ENCODE results near the gene DNAH11.
A peak's percentile ranks its signal among the peaks of the same experiment; 100 is the strongest.
"Not testable (repeated sequence)": the region's sequence is repeated elsewhere in the genome, so short reads cannot be mapped to it uniquely, and the experiment has no call there.

The DNAH11 gene

GRCh38 chr7:21675255-21675654 lies 132.4 kb downstream of the DNAH11 start:
- no peak for TF ChIP-seq CTCF (IDR thresholded peaks at IDR 0.05)
- no peak for TF ChIP-seq ZFX (IDR thresholded peaks at IDR 0.05; ENCODE audit: borderline replicate concordance)
- H3K27ac ChIP-seq = no peak overlapping the region

- no peak for TF ChIP-seq ZFX (IDR thresholded peaks at IDR 0.05; ENCODE audit: borderline replicate concordance)
- peak; percentile 22 for TF ChIP-seq CTCF (IDR thresholded peaks at IDR 0.05)
- no peak overlapping the region for H3K27ac ChIP-seq
Measured at GRCh38 chr7:21690705-21691104, 147.9 kb downstream of the DNAH11 start.

- not testable (repeated sequence) for H3K27ac ChIP-seq
Measured at GRCh38 chr7:21691146-21691545, 148.3 kb downstream of the DNAH11 start.

GRCh38 chr7:21700587-21700986 lies 157.7 kb downstream of the DNAH11 start:
- H3K27ac ChIP-seq = not testable (repeated sequence)

GRCh38 chr7:21702303-21702702 lies 159.5 kb downstream of the DNAH11 start:
- no peak for TF ChIP-seq CTCF (IDR thresholded peaks at IDR 0.05)
- TF ChIP-seq ZFX (IDR thresholded peaks at IDR 0.05; ENCODE audit: borderline replicate concordance) = no peak
- H3K27ac ChIP-seq = no peak overlapping the region

GRCh38 chr7:21704359-21704758 lies 161.5 kb downstream of the DNAH11 start:
- no peak overlapping the region for H3K27ac ChIP-seq
- no peak for TF ChIP-seq CTCF (IDR thresholded peaks at IDR 0.05)
- TF ChIP-seq ZFX (IDR thresholded peaks at IDR 0.05; ENCODE audit: borderline replicate concordance) = no peak

- no peak for TF ChIP-seq CTCF (IDR thresholded peaks at IDR 0.05)
- TF ChIP-seq ZFX (IDR thresholded peaks at IDR 0.05; ENCODE audit: borderline replicate concordance) = no peak
Measured at GRCh38 chr7:21706131-21706530, 163.3 kb downstream of the DNAH11 start.

GRCh38 chr7:21707566-21707965 lies 164.7 kb downstream of the DNAH11 start:
- no peak overlapping the region for H3K27ac ChIP-seq
- TF ChIP-seq ZFX (IDR thresholded peaks at IDR 0.05; ENCODE audit: borderline replicate concordance) = no peak
- TF ChIP-seq CTCF (IDR thresholded peaks at IDR 0.05) = no peak

More at GRCh38 chr7:21706131-21706530, 163.3 kb downstream of the DNAH11 start:
- H3K27ac ChIP-seq = no peak overlapping the region
